DMS79 treated with DMSO at 0.1 percent for 48 hours (cell line): Measurements from ENCODE around the gene PGBD1.
A peak's percentile ranks its signal among the peaks of the same experiment; 100 is the strongest.

Source experiments
- DNase-seq: peaks from one replicate; lab custom pipeline; 2025; lab: John Stamatoyannopoulos, UW

PGBD1 gene

DNA sequence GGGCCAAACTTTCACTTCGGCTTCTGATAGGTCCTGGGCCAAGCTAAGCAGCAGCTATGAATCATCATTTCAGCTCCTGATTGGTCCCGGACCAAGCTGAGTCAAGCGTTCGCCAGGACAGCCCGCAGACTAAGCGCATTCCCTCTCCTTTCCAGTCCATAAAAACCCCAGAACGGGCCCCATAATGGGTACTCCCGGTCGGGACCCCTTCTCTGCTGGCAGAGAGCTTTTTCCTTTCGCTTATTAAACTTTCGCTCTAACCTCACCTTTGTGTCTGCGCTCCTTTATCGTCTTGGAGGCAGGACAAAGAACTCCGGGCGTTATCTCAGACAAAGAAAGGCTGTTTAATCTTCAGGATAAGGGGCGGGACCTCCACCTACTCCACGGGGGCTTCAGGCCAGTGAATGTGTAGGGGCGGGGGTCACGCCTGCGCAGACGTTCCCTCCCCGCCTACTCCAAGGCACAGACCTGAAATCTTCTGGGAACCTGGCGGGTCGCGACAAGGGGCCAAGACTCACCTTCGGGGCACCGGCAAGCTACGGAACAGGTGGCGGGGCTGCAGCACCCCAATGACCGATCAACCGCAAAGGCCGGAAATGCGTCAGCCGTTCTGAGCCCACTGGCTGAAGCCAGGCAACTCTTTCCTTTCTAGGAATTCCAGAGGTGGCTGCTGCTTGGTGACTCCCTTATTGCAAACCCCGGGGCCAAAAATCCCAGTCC lies 54.4 kb downstream of the PGBD1 start, which contains the start of gene ZSCAN31:
Gene ZSCAN31, minus strand, starts transcription at position 585 of the 720 bp plus-strand sequence. CDS start 6,465 bp downstream, outside the sequence.
- no peak for DNase-seq

DNA sequence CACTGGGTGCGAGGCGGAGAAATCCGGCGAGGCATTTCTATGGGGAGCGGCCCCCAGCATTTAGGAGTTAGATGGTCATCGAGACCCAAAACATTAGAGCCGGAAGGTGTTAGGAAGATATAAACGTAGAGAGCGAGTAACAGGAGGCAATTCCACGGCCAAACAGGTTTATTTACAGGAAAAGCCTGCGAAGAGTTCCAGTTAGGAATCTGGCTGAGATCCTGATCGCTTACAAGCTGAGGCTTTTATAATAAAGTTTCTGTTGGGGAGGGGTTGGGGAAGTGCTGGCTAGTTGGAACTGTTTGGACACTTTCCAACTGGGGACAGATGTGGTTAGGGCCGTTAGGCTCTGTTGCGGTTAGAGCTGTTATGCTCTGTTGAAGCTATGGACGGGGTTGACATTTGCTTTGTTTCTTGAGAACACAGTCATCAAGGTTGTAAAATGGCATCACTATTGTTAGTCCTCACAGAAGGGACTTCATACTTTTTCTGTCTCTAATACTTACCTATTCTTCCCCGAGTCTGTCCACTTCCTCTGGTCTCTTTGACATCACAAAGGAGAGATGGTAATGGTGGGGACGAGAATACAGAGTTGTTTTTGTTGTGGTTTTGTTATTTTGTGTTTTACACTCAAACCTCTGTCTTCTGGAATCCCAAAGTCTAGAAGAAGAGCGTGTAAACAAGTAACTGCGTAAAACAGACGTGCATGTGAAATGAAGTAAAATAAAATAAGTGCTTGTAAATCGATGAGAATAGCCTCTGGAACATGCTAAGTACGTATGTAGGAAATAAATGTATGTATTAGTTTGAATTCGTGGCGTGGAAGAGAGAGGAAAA lies 55.1 kb downstream of the PGBD1 start:
- peak; percentile 84 for DNase-seq

DNA sequence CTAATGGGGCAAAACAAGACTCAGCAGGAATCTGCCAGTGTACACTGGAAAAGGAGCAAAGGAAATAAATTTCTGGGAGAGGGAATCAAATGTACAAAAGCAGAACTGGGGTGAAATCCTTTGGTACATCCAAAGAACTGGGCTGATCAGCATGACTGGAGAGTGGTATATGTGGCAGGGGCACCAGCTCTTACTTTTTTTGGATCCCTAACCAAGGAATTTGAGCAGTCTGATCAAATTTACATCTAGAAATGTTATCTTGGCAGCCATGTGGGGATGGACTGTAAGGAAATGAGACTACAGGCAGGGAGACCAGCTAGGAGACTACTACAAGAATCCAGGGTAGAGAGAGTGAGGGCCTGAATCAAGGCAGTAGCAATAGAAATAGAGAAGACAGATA lies 55.7 kb downstream of the PGBD1 start:
- peak; percentile 32 for DNase-seq

GRCh38 chr6:28340310-28341095 lies 59.1 kb downstream of the PGBD1 start:
- no peak for DNase-seq

- DNase-seq: no peak
These were observed 62.7 kb downstream of the PGBD1 start for GRCh38 chr6:28343898-28344677.

DNA sequence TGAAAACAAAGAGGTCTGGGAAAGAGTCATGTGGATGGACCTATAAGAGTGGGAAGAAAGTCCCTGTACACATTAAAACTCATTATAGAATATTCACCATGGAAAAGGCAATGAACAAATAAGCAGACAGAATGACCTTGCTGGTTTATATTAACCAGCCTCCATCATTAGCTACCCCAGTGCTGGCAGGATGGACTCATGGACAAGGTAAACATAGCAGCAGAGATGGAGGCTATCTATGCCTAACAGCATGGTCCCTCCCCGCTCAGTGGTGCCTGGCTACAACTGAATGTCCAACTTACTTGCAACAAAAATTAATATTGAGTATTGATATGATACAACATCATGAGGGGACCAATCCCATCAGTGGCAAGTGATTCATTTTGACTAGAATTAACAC lies 63.8 kb downstream of the PGBD1 start:
- no peak for DNase-seq

DNA sequence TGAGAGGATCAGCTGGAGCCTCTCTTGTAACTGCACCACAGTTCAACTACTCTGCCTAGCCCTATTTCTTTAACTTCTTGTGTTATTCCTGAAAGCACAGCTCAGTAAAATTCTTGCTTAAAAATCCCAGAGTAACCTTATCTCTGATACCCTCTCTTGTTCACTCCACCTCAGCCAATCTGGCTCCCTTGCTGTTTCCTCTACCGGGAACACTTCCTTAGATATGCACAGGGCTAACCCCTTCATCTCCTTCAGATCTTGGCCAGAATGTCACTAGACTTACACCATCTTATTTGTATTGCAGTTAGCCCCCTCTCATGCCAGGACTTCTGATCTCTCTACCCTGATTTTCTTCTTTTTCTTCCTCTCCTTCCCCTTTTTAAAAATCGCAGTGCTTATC lies 65.7 kb downstream of the PGBD1 start:
- no peak for DNase-seq

DNA sequence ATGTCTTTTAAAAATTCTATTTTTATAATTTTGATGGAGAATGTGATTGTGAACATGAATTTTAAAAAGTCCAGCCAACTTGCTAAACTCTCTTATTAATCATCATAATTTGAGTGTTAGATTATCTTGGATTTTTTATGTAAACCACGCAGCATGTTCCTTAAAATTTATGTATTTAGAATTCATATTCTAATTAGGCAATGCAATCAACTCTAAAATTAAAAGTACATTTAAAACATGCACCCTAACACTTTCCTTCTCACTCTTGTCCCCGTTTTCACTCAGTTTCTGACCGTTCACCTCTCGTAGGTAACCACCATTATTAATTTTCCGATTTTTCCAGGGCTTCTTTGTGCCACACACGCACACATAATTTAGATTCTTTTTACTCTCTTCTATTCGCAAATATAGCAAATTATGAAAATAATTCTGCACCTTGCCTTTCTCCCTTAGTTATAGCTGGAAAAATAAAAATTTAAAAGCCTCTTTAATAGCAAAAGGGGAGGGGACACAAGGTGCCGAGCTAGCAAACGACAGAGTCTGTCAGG lies 68.0 kb downstream of the PGBD1 start:
- DNase-seq: no peak

- peak; percentile 90 for DNase-seq
These were observed 68.7 kb downstream of the PGBD1 start, which contains the start of gene ZKSCAN3 for GRCh38 chr6:28349892-28350737. ZKSCAN3 (plus strand) TSS chr6:28349947; CDS start chr6:28359587, 9,640 bp downstream.

DNA sequence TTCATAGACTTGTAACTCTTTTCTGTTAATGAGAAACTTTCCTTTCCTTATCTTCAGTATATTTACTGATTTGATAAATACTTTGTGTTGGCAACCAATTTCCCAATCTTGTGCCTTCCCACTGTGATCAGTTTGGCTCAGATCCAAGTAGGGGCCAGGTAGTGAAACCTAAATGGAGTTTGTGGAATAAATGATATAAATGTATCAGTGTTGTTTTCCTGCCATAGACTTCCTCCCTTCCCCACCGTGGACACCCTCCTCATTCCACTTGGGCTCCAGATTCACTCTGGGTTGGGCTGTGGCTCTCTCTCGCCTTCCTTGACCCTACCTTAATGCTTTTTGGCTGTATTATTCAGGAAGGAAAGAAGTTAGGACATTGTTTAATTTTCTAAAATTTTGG lies 69.7 kb downstream of the PGBD1 start:
- DNase-seq: no peak

GRCh38 chr6:28351493-28351925 lies 70.1 kb downstream of the PGBD1 start:
- DNase-seq: no peak
